HepG2 (cell line): ENCODE results near the gene ENAH. TPM values are rescaled to one million over a fixed set of nuclear protein-coding genes. Genes with fewer than 3 reads are reported as not detected.

Experiments
- ATAC-seq: fragments of 200-7000 bp; cut with Tn5 transposase; 3 replicates; pipeline ENCODE4 v1.9.1; 2020; ENCODE audit warnings: mild to moderate bottlenecking, moderate library complexity
- BruUV-seq: library from RNA; stranded (reverse); fragments of 400-500 nt; replicated peaks from 2 replicates; lab custom pipeline; 2021; lab: Mats Ljungman, UMichigan
- CTCF ChIA-PET: fragments of 300-600 bp; formaldehyde crosslinking; extraction: SDS; loops from one replicate; lab custom pipeline; 2021; ENCODE audit warnings: low total read pairs, inconsistent platforms, low intra/inter-chr PET ratio; lab: Yijun Ruan, JAX
- POLR2A ChIA-PET: fragments of 350-600 bp; sonication (Branson Sonifier 250); formaldehyde crosslinking; loops from one replicate; lab custom pipeline; 2020; ENCODE audit warnings: antibody characterized with exemption, inconsistent platforms; lab: Yijun Ruan, JAX
- DNase-seq: peaks from one replicate; pipeline ENCODE4 v3.0.0-alpha.2; 2015; ENCODE audit warnings: low spot score
- FAIRE-seq: peaks from 3 replicates; lab custom pipeline; 2011; peaks lifted over from hg19 to GRCh38; lab: Jason Lieb, UNC
- H2AFZ ChIP-seq: one replicate; pipeline ENCODE4 v1.6.1; 2011; ENCODE audit warnings: low read length, inconsistent platforms
- H3K27ac ChIP-seq: fragments of 300-600 bp; 3 replicates; pipeline ENCODE4 v1.8.0; 2011; ENCODE audit warnings: mixed run types, mild to moderate bottlenecking, mixed read lengths, low read length, inconsistent platforms; ENCODE audit not compliant: insufficient read depth; ENCODE audit errors: extremely low read length
- H3K27me3 ChIP-seq, 2 experiments: fragments of 200-600 bp in 1 of 2; 2 replicates in 1 of 2; 3 replicates in 1 of 2; pipeline versions ENCODE4 v1.6.0 to v1.8.0; 2011; ENCODE audit warnings: low read length in 2 of 2, mild to moderate bottlenecking in 2 of 2, moderate library complexity in 2 of 2, inconsistent platforms in 1 of 2; ENCODE audit not compliant: insufficient read depth in 2 of 2, control insufficient read depth in 1 of 2
- H3K36me3 ChIP-seq, 2 experiments: fragments of 200-600 bp in 1 of 2; replicated peaks in 1 of 2; 2 replicates in 1 of 2; 3 replicates in 1 of 2; pipeline versions ENCODE4 v1.5.1 to v1.8.0; 2011; ENCODE audit warnings: low read length in 2 of 2, inconsistent platforms in 1 of 2; ENCODE audit not compliant: insufficient read depth in 2 of 2, control insufficient read depth in 1 of 2
- H3K4me1 ChIP-seq: 2 replicates; pipeline ENCODE4 v1.5.1; 2012; ENCODE audit warnings: low read length, inconsistent platforms; ENCODE audit not compliant: insufficient read depth
- H3K4me2 ChIP-seq: 2 replicates; pipeline ENCODE4 v1.6.0; 2011; ENCODE audit warnings: low read depth, low read length, inconsistent platforms
- H3K4me3 ChIP-seq, 3 experiments: fragments of 200-600 bp in 1 of 3; sonication (generic), shearing (Covaris generic) in 1 of 3; replicated peaks in 1 of 3; 2 replicates each; pipeline ENCODE4 v1.5.1; 2011 to 2016; ENCODE audit warnings: low read length in 3 of 3, inconsistent platforms in 2 of 3, low read depth in 2 of 3, mild to moderate bottlenecking in 2 of 3, control low read depth in 1 of 3, mixed read lengths in 1 of 3; ENCODE audit not compliant: insufficient read depth in 1 of 3
- H3K79me2 ChIP-seq: one replicate; pipeline ENCODE4 v1.6.1; 2011; ENCODE audit warnings: low read length, inconsistent platforms; ENCODE audit not compliant: insufficient read depth
- H3K9ac ChIP-seq: 2 replicates; pipeline ENCODE4 v1.6.0; 2011; ENCODE audit warnings: mild to moderate bottlenecking, low read depth, low read length, inconsistent platforms; ENCODE audit not compliant: insufficient read depth
- H3K9me3 ChIP-seq: 2 replicates; pipeline ENCODE4 v1.5.1; 2012; ENCODE audit warnings: mild to moderate bottlenecking, low read length
- H4K20me1 ChIP-seq: 2 replicates; pipeline ENCODE4 v1.6.0; 2011; ENCODE audit warnings: inconsistent platforms, mild to moderate bottlenecking, low read length, moderate library complexity; ENCODE audit not compliant: insufficient read depth
- EED ChIP-seq: sonication (generic); formaldehyde crosslinking; IDR thresholded peaks from 2 replicates; pipeline ENCODE4 v1.5.0; 2020; ENCODE audit warnings: mild to moderate bottlenecking, missing genetic modification reagents
- KDM5A ChIP-seq: fragments of 200-600 bp; sonication (generic); IDR thresholded peaks from 2 replicates; pipeline ENCODE4 v1.7.0; 2018; ENCODE audit warnings: antibody characterized with exemption, mild to moderate bottlenecking, low read length, borderline replicate concordance
- KLF11 ChIP-seq: IDR thresholded peaks from 2 replicates; pipeline ENCODE4 v1.6.1; 2016; ENCODE audit warnings: missing compliant biosample characterization
- KLF13 ChIP-seq: sonication (generic); formaldehyde crosslinking; IDR thresholded peaks from 2 replicates; pipeline ENCODE4 v1.4.0; 2020; ENCODE audit warnings: mild to moderate bottlenecking, missing genetic modification reagents
- MED13 ChIP-seq: sonication (generic); formaldehyde crosslinking; IDR thresholded peaks from 2 replicates; pipeline ENCODE4 v1.5.0; 2020; ENCODE audit warnings: missing genetic modification reagents
- MIER3 ChIP-seq: IDR thresholded peaks from 2 replicates; pipeline ENCODE4 v1.6.1; 2016; ENCODE audit warnings: missing compliant biosample characterization, borderline replicate concordance
- PCBP2 ChIP-seq: fragments of 200-400 bp; formaldehyde crosslinking; optimal IDR thresholded peaks from 2 replicates; pipeline ENCODE3; 2018; ENCODE audit warnings: low read length, low read depth; ENCODE audit not compliant: poor library complexity, severe bottlenecking
- SALL2 ChIP-seq: sonication (generic); formaldehyde crosslinking; IDR thresholded peaks from 2 replicates; pipeline ENCODE4 v1.8.1; 2023; ENCODE audit warnings: mild to moderate bottlenecking, missing genetic modification reagents, inconsistent platforms
- SATB2 ChIP-seq: sonication (generic); formaldehyde crosslinking; IDR thresholded peaks from 2 replicates; pipeline ENCODE4 v1.5.0; 2020; ENCODE audit warnings: missing genetic modification reagents
- SOX5 ChIP-seq: IDR thresholded peaks from 2 replicates; pipeline ENCODE4 v1.6.1; 2016; ENCODE audit warnings: borderline replicate concordance
- ZFY ChIP-seq: sonication (generic); formaldehyde crosslinking; IDR thresholded peaks from 2 replicates; pipeline ENCODE4 v1.4.0; 2020; ENCODE audit warnings: missing genetic modification reagents
- ZNF121 ChIP-seq: sonication (generic); formaldehyde crosslinking; IDR thresholded peaks from 2 replicates; pipeline ENCODE4 v1.5.0; 2020; ENCODE audit warnings: mild to moderate bottlenecking, missing genetic modification reagents
- ZNF431 ChIP-seq: sonication (generic); formaldehyde crosslinking; IDR thresholded peaks from 2 replicates; pipeline ENCODE4 v1.9.0; 2022; ENCODE audit warnings: missing genetic modification reagents, low read depth, mild to moderate bottlenecking, borderline replicate concordance
- ZNF749 ChIP-seq: sonication (generic); formaldehyde crosslinking; IDR thresholded peaks from 2 replicates; pipeline ENCODE4 v1.8.0; 2022; ENCODE audit warnings: mild to moderate bottlenecking, missing genetic modification reagents, moderate library complexity, borderline replicate concordance
- ZNF790 ChIP-seq: sonication (generic); formaldehyde crosslinking; IDR thresholded peaks from 2 replicates; pipeline ENCODE4 v1.8.0; 2022; ENCODE audit warnings: missing genetic modification reagents, mild to moderate bottlenecking, borderline replicate concordance
- WGBS: methylation state at CpG from one replicate; pipeline ENCODE4 v1.1.6; 2017; ENCODE audit warnings: low lambda C conversion rate; 5-methylcytosine and 5-hydroxymethylcytosine counted together
- in situ Hi-C: cut with HindIII; loops from 2 replicates; pipeline ENCODE4 v1.10.0; 2017; ENCODE audit warnings: low pct_unique_long_range_greater_than_20kb; ENCODE audit not compliant: extremely low pct_ligation_motif_present
- intact Hi-C: fragments of 100-400 bp; cut with micrococcal nuclease; formaldehyde crosslinking; loops from one replicate; pipeline ENCODE4 v1.10.0; 2022; ENCODE audit not compliant: unreplicated experiment
- polyA plus RNA-seq, 8 experiments: library from polyadenylated mRNA; depleted of rRNA in 3 of 8; stranded (reverse) in 7 of 8; unstranded in 1 of 8; fragments of >200 nt; fragmentation: Illumina TruSeq in 4 of 8; extraction: Trizol in 4 of 8; gene quantifications; 2 replicates each; pipeline versions ENCODE4 v1.2.1 to v1.2.3, GENCODE V29; 2011 to 2016; ENCODE audit warnings: low read depth in 4 of 8, missing spikeins in 1 of 8, mixed read lengths in 1 of 8; ENCODE audit not compliant: insufficient read depth in 1 of 8
- total RNA-seq, 5 experiments: library from RNA; depleted of rRNA; stranded (reverse); fragments of >200 nt; fragmentation: Illumina TruSeq; extraction: Trizol; gene quantifications; 2 replicates each; pipeline ENCODE4 v1.2.3, GENCODE V29; 2016; ENCODE audit warnings: low read depth in 1 of 5
- TF ChIP-seq, protein P1 (sequence below): sonication (generic); formaldehyde crosslinking; IDR thresholded peaks from 2 replicates; pipeline ENCODE4 v1.4.0; 2020; ENCODE audit warnings: mild to moderate bottlenecking, missing genetic modification reagents
- TF ChIP-seq, protein P2 (sequence below): IDR thresholded peaks from 2 replicates; pipeline ENCODE4 v1.6.1; 2016; ENCODE audit warnings: missing compliant biosample characterization, missing genetic modification reagents, borderline replicate concordance
- TF ChIP-seq, protein P3 (sequence below): sonication (generic); formaldehyde crosslinking; IDR thresholded peaks from 2 replicates; pipeline ENCODE4 v1.5.0; 2020; ENCODE audit warnings: mild to moderate bottlenecking, missing genetic modification reagents, borderline replicate concordance

Gene ENAH
- total and polyA plus RNA-seq, 2 of the 13 experiments (the other 11 are each of a cell fraction or from before 2014, with no cell fraction given) = 22.1 to 58.3 TPM

DNA sequence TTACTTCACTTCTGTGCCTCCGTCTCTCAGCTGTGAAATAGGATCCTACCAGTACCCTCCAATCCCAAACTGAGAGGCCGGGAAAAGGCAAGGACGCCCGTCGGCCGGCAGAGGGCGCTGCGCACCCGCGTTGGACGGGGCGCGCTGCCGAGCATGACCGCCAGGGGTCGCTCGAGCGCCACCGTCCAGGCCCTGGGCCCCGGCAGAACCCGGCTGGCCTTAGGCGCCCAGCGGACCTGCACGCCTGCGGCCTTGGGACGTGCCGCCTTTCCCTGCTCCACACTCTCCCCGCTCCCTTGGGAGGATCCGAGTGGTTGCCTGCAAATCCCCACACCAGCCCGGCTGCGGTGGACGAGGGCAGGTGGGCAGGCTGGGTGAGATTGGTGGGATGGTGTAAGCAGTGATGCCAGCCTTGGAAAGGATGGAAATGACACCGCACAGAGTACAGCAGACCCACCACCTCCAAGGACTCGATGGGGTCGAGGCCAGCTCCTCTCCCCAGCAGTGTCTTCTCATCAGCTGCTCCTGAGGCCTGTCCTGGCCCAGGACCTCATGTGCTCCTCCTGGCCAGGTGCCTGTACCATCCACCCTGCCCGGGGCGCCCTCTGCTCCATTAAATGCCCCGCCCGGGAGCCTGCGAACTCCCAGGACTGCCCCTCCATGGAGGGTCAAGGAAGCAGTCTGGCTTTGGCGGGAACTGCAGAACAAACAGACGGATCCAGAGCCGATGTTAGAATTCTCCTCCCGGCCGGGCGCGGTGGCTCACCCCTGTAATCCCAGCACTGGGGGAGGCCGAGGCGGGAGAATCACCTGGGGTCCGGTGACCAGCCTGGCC is 177.7 kb downstream of the ENAH start:
- ChIA-PET CTCF (interaction anchor here (0.5 to 3.8 kb wide), 22 partner anchors 10 to 942 kb away, joined by 3 to 65 read pairs (median 4); partner anchors contain the start of gene SRP9), POLR2A (interaction anchor here (0.6 to 1.7 kb wide), 4 partner anchors 297 to 512 kb away, joined by 3 to 5 read pairs (median 4); partner anchors contain the start of gene SRP9)
- Histone ChIP-seq H3K4me2 (peak overlapping the region; percentile 91), H3K9ac (no peak overlapping the region), H3K4me1 (peaks cover 42% of the 10 kb centered on the region), H4K20me1 (no peaks in the 10 kb centered on the region), H3K27me3 (peaks cover 1 to 7% of the 10 kb centered on the region in 2 experiments; a peak in 2 of 5 replicates), H3K4me3 (peak overlapping the region; percentile 36 to 72 (median 48)), H3K27ac (no peak overlapping the region), H3K79me2 (no peaks in the 10 kb centered on the region), H2AFZ (peak overlapping the region; percentile 50), H3K36me3 (no peaks in the 10 kb centered on the region), H3K9me3 (no peaks in the 10 kb centered on the region)
- peak; percentile 86 for ATAC-seq
- WGBS = 38% methylated on average over 6 of the region's 50 CpGs
- intact Hi-C loops (loop anchor here (1.0 to 2.0 kb wide), 4 partner anchors 302 to 501 kb away; partner anchors contain the start of gene SRP9), in situ Hi-C loops (loop anchor here (5.0 kb wide), 4 partner anchors 297 to 502 kb away; no protein-coding TSS in a partner anchor)
- FAIRE-seq = peak; percentile 39
- no TSS peak for BruUV-seq
- DNase-seq = peak; percentile 54
- no peak; the same call in 1 of the 2 replicates for TF ChIP-seq ZNF431 (CRISPR knock-in tag)
- TF ChIP-seq KLF13 (CRISPR knock-in tag) = no peak
- TF ChIP-seq SOX5 = peak; percentile 59; the same call in 1 of the 2 replicates
- TF ChIP-seq ZNF121 = 0 out of 2 replicates have a peak, but pooled peaks have one; percentile 36
- TF ChIP-seq ZNF749 = peak; percentile 18; the same call in 1 of the 2 replicates
- no peak for TF ChIP-seq KDM5A
- TF ChIP-seq, protein P1, sequence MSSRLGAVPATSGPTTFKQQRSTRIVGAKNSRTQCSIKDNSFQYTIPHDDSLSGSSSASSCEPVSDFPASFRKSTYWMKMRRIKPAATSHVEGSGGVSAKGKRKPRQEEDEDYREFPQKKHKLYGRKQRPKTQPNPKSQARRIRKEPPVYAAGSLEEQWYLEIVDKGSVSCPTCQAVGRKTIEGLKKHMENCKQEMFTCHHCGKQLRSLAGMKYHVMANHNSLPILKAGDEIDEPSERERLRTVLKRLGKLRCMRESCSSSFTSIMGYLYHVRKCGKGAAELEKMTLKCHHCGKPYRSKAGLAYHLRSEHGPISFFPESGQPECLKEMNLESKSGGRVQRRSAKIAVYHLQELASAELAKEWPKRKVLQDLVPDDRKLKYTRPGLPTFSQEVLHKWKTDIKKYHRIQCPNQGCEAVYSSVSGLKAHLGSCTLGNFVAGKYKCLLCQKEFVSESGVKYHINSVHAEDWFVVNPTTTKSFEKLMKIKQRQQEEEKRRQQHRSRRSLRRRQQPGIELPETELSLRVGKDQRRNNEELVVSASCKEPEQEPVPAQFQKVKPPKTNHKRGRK (CRISPR knock-in tag) = 0 out of 2 replicates have a peak, but pooled peaks have one; percentile 16
- TF ChIP-seq ZNF790 = no peak
- TF ChIP-seq SATB2 = no peak
- TF ChIP-seq, protein P2, sequence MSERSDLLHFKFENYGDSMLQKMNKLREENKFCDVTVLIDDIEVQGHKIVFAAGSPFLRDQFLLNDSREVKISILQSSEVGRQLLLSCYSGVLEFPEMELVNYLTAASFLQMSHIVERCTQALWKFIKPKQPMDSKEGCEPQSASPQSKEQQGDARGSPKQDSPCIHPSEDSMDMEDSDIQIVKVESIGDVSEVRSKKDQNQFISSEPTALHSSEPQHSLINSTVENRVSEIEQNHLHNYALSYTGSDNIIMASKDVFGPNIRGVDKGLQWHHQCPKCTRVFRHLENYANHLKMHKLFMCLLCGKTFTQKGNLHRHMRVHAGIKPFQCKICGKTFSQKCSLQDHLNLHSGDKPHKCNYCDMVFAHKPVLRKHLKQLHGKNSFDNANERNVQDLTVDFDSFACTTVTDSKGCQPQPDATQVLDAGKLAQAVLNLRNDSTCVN (CRISPR knock-in tag) = peak; percentile 20; the same call in 1 of the 2 replicates
- no peak for TF ChIP-seq KLF11 (CRISPR knock-in tag)
- TF ChIP-seq ZFY = peak; percentile 72; the same call in 1 of the 2 replicates
- TF ChIP-seq SALL2 (CRISPR knock-in tag) = peak; percentile 69; the same call in 1 of the 2 replicates
- TF ChIP-seq MIER3 (CRISPR knock-in tag) = no peak; the same call in 1 of the 2 replicates
- TF ChIP-seq EED (CRISPR knock-in tag) = no peak
- TF ChIP-seq, protein P3, sequence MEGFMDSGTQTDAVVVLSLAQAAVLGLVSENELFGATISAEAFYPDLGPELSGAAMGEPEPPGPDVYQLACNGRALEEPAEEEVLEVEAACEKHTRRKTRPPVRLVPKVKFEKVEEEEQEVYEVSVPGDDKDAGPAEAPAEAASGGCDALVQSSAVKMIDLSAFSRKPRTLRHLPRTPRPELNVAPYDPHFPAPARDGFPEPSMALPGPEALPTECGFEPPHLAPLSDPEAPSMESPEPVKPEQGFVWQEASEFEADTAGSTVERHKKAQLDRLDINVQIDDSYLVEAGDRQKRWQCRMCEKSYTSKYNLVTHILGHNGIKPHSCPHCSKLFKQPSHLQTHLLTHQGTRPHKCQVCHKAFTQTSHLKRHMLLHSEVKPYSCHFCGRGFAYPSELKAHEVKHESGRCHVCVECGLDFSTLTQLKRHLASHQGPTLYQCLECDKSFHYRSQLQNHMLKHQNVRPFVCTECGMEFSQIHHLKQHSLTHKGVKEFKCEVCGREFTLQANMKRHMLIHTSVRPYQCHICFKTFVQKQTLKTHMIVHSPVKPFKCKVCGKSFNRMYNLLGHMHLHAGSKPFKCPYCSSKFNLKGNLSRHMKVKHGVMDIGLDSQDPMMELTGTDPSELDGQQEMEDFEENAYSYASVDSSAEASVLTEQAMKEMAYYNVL (CRISPR knock-in tag) = no peak
- no peak for TF ChIP-seq MED13 (CRISPR knock-in tag)
- no peak for TF ChIP-seq PCBP2
